GM12891 (cell line): ENCODE results near the gene CFAP61.

Experiments used
- POLR2A ChIP-seq: IDR thresholded peaks from 2 replicates; pipeline ENCODE4 v1.6.1; 2011; ENCODE audit warnings: low read depth, low read length, control low read depth
- POLR2AphosphoS5 ChIP-seq: IDR thresholded peaks from 2 replicates; pipeline ENCODE4 v1.6.1; 2011; ENCODE audit warnings: low read depth, low read length, control low read depth
- SPI1 ChIP-seq: IDR thresholded peaks from 2 replicates; pipeline ENCODE4 v1.6.1; 2011; ENCODE audit warnings: low read depth, low read length, control low read depth
- TAF1 ChIP-seq: IDR thresholded peaks from 2 replicates; pipeline ENCODE4 v1.6.1; 2011; ENCODE audit warnings: low read depth, low read length, control low read depth

DNA sequence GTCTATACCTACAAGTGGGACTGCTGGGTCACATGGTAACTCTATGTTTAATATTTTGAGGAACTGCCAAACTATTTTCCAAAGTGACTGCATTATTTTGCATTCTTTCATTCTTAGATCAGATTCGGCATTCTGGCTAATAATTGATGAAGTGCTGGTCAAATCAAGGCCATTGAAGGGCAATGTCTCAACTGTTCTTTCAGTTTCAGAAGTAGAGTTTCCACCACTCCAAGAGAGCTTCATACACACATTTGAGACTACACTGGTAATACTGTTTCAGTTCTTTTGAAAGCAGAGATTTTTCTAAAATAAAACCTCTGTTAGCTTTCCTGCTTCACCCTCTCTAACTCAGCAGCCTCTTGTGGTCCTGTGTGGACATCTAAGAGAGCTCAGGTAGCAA lies 154.5 kb downstream of the CFAP61 start:
- TF ChIP-seq SPI1 (no peak), POLR2A (no peak), TAF1 (no peak), POLR2AphosphoS5 (no peak)
